Measurements from ENCODE around the gene PHACTR1. TPM values are rescaled to one million over a fixed set of nuclear protein-coding genes. Genes with fewer than 3 reads are reported as not detected.

Gene PHACTR1
- polyA plus RNA-seq, 4 donors = 10.9 to 22.0 (median 16.3) TPM

DNA sequence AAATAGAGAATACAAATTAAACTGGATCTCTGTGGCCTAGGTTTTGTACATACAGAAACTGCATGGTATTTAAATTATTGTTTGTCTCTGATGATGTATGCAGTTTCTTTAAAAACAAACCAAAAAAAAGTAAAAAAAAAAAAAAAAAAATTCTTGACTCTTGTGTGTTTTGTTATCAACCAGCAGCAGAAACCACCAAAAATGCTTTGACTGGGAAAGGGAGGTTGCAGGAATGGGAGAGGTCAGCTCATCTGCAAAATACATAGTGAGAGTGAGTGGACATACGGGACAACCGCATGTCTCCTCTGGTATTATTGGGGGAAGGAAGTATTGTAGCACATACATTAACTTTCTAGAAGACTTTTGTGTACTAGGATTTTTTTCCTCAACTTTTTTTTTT lies 573.8 kb downstream of the PHACTR1 start:
- no peak for DNase-seq (ENCODE audit: low read depth in 4 of 4, low spot score in 2 of 4)

DNA sequence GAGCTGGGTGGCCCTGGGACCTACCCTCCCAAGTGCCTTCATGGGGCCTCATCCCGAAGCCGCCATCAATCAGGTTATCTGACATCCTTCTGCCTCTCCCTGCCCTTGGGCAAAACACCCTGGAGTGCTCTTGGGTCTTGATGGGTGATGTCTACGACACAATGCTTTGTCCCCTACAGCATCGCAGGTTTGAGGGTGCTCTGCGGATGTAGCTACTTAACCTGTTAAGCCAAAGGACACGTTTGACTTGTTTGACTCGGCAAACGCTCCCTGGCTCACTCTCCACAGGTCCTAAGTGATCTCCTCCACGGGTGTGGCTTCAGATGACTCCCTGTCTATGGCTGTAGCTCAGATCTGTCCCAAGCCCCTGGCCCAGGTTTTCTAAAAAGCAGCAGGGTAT lies 576.2 kb downstream of the PHACTR1 start:
- no peak for DNase-seq (ENCODE audit: low read depth in 4 of 4, low spot score in 2 of 4)

DNA sequence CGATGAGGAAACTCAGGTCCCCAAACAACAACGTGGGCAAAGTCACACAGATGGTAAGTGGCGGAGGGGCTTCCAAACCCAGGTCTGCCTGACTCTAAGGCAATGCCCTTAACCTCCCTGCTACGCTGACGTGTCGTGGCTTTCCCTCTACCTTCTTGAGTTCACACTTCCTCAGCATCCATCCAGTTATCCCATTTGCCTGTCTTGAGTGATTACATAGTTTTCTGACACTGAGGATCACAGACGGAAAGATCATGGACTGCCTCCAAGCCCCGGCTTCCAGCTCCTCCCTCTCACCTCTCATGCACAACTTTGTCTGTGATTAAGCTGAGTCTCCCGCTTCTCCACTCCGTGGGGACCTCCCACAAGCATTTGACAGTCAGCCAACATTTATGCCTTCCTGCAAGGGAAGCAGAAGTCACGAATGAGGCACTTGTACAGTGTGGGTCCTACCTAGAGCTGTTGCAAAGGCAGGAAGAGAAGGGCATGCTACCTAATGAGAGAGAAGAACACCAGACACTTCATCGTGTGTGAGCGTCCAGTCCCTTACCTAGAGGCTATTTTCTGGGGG lies 578.0 kb downstream of the PHACTR1 start:
- DNase-seq (ENCODE audit: low read depth in 4 of 4, low spot score in 2 of 4) = no peak

- no peak for DNase-seq (ENCODE audit: low read depth in 4 of 4, low spot score in 2 of 4)
These were observed 579.0 kb downstream of the PHACTR1 start for GRCh38 chr6:13295576-13295975.

DNA sequence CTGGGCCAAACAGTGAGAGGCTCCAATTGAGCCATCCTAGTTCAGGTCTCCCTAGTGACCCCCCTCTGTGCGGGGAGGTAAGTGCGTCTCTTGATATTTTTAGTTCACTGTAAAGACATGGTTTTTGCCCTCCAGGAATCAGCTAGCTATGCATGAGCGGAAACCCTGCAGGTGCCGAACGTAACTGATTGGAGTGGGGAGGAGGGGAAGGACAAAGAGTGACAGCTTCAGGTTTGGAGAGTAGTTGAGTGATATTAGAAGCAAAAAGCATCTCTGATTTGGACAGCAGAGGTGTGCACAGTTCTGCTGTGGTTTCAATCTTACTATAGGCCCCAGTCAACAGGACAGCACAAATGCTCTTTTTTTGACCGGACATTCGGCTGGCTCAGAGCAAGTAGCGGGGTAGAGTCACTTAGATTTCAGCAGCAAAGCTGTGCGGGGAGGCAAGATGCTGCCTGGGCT lies 580.0 kb downstream of the PHACTR1 start:
- DNase-seq (ENCODE audit: low read depth in 4 of 4, low spot score in 2 of 4) = no peak

GRCh38 chr6:13297391-13297790 lies 580.8 kb downstream of the PHACTR1 start:
- no peak for DNase-seq (ENCODE audit: low read depth in 4 of 4, low spot score in 2 of 4)

DNA sequence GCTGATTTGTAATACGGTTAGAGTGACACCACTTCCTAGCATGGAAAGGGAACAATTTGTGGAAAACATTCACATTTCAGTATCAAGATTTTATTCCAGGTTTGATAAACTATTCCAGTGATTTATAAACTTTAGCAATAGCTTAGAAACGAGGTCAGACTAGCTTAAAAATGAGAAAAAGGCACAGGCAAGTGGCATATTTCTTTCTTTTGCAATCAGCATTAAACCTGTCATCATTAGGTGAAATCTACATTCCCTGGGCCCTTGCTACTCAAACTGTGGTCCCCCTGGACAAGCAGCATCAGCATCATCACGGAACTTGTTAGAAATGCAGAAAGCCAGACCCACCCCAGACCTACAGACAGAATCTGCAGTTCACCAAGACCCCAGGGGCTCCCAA lies 581.9 kb downstream of the PHACTR1 start:
- DNase-seq (ENCODE audit: low read depth in 4 of 4, low spot score in 2 of 4) = no peak

DNA sequence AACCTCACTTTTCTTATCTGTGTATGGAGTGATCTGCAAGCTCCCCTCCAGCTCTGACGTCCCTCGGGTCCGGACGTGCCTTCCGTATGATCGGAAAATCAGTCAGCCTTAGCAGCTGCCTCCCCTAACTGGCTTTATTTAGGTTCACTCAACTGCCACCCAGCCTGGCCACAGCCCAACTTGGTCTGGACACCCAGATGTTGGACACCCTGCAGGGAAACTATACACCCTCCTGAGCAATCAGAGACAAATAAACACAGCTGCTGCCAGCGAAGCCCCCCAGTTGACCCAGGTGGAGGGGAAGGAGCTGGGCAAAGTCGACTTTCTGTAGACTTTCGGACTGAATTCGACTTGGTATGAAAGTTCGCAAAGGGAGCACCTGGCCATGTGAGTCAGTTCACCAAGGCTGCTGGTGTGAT lies 582.8 kb downstream of the PHACTR1 start:
- DNase-seq (ENCODE audit: low read depth in 4 of 4, low spot score in 2 of 4) = no peak

GRCh38 chr6:13299918-13300317 lies 583.4 kb downstream of the PHACTR1 start:
- no peak for DNase-seq (ENCODE audit: low read depth in 4 of 4, low spot score in 2 of 4)

DNA sequence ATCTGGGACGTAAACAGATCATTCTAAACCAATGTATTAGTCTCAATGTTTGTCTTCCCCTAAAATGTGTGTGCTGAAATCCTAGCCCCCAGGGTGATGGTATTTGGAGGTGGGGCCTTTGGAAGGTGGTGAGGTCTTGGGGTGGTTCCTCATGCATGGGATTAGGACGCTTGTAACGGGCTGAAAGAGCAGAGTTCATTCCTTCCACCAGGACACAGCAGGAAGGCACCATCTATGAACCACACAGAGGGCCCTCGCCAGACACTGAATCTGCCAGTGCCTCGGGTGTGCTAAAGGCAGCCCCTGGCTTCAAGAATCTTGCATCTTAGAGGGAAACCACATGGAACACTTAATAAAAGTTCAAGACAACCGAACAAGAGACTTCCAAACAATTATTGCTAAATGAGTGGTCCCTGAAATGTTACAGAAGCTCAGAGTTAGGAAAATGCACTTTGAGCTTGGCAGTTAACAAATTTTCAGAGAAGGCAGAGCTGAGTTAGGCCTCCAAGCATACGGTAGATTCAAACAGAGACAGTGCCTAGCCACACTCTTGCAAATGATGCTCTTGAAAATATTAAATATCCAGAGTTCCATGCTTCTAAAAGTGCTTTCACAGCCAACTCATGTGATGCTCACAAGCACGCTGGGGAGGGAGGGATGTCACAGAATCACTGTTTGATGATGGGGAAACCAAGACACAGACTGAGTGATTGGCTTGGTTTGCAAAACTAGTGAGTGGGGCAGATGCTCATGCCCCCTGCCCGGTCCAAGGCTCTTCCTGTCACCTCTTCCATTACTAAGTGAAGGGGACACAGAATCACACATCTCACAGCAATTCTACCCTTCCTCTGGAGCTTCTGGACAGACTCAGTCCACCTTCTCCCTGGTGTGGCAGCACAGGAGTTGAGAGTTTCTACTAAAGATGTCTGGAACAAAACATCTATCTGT lies 584.4 kb downstream of the PHACTR1 start:
- DNase-seq (ENCODE audit: low read depth in 4 of 4, low spot score in 2 of 4) = no peak

- DNase-seq (ENCODE audit: low read depth in 4 of 4, low spot score in 2 of 4) = no peak
These were observed 585.7 kb downstream of the PHACTR1 start for GRCh38 chr6:13302291-13302690.

DNA sequence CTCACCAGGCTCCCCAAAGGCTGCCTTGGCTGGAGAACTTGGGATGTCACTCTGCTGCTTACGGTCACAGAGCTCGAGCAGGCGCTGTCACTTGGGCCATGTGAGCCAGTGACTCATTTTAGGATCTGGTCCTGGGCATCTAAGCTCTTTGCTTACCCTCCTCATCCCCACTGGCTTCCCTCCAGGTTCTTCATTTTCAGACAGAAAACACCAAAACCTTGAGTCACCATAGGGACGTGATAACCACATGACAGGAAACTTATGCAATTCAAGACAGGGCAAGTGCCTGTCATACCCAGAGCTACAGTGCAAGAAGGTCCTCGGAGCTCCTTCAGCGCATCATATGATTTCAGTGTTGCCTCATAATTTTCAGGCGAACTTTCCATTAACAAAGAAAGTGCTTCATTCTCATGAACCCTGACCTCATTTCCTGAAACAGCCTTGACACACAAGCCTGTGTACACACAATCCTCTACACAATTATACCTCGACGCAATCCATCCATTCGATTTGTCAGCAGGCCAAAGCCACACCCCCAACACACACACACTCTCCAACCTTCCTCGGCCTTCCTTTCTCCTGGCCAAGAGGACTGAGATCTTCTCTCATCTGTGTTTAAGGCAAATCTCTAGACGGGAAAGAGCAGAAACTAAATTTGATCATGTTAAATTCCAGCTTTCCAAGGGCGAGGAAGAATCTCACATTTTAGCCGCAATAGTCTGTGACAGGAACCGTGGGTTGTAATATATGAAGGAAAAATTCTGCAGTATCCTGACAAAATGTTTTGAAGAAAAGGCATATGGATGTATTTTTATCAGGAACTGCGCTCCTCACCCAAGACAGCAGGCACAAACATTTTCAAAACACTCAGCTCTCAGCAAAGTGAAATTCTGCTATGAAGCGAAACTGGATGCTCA lies 586.4 kb downstream of the PHACTR1 start:
- DNase-seq (ENCODE audit: low read depth in 4 of 4, low spot score in 2 of 4) = no peak

- DNase-seq (ENCODE audit: low read depth in 4 of 4, low spot score in 2 of 4) = no peak
These were observed 587.1 kb downstream of the PHACTR1 start for GRCh38 chr6:13303668-13304017.

DNA sequence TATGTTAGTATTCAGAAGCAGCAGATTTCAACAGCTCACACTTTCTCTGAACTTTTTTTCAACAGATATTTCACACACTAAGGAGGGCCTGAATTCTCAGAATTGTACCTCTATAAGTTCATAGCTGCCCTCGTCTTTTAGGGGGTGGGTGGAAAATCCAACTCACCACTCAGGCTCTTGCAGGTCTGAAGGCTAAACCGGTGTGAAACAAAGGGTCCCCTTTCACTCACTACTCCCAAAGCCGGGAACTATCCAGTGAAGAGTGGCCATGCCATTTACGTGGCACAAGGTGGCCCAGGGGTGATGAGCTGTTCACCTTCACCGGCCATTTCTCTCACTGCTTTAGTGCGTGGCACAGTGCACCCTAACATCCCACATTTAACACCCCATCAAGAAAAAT lies 587.5 kb downstream of the PHACTR1 start:
- no peak for DNase-seq (ENCODE audit: low read depth in 4 of 4, low spot score in 2 of 4)

GRCh38 chr6:13304580-13305260 lies 588.2 kb downstream of the PHACTR1 start:
- DNase-seq (ENCODE audit: low read depth in 4 of 4, low spot score in 2 of 4) = no peak

- no peak for DNase-seq (ENCODE audit: low read depth in 4 of 4, low spot score in 2 of 4)
These were observed 588.7 kb downstream of the PHACTR1 start for GRCh38 chr6:13305288-13305687.

GRCh38 chr6:13305791-13306190 lies 589.2 kb downstream of the PHACTR1 start:
- no peak for DNase-seq (ENCODE audit: low read depth in 4 of 4, low spot score in 2 of 4)

GRCh38 chr6:13307508-13307995 lies 591.0 kb downstream of the PHACTR1 start:
- no peak for DNase-seq (ENCODE audit: low read depth in 4 of 4, low spot score in 2 of 4)

DNA sequence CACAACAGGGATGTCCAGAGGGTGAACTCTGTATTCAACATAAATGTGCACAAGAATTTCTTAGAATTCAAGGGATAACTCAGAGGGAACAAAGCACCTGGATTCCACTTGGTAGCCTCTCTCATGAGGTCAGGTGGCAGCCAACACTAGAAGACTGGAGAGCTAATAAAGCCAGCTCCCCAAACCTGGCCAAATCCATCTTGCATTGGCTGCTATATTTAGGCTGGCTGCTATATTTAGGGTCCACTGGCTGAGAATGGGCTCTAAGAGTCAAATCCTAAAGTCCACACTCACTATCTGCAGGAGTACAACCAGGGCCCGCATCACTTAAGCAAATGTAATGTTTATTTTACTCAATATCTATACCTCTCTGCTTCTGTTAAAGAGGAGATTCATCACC lies 591.8 kb downstream of the PHACTR1 start:
- no peak for DNase-seq (ENCODE audit: low read depth in 4 of 4, low spot score in 2 of 4)

DNA sequence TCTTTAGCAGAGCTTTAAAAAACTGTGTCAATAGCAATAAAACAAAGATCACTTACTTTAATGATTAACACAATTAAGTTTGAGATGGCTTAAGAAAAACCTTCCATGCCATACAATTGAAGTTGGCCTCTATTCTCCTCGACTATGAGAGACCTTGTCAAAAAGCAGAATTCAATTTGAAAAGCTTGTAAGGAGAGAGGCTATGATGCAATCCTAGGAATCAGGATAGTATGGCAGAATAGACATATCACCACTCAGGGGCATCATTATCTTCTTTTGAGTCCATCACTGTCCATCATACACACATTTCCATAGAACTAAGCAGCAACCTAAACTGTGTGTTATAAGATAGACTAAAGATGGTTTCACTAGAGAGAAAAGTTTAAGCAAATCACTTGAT lies 594.6 kb downstream of the PHACTR1 start:
- no peak for DNase-seq (ENCODE audit: low read depth in 4 of 4, low spot score in 2 of 4)

Measured in left renal cortex interstitium (tissue), 4 donors.